Measurements from ENCODE around the gene KCNK4. TPM values are rescaled to one million over a fixed set of nuclear protein-coding genes. Genes with fewer than 3 reads are reported as not detected.
"Not testable (repeated sequence)": the region's sequence is repeated elsewhere in the genome, so short reads cannot be mapped to it uniquely, and the experiment has no call there.

KCNK4 gene
- total RNA-seq, 1 donor from 2014 or later: 0.22 TPM

- H3K27me3 Mint-ChIP-seq (ENCODE audit: low read depth): no peaks in the 10 kb centered on the region
- no peak for TF ChIP-seq CTCF (IDR thresholded peaks at IDR 0.05)
- peaks cover 8% of the 10 kb centered on the region for H3K36me3 Mint-ChIP-seq (ENCODE audit: low read depth)
- H3K27ac Mint-ChIP-seq (ENCODE audit: unreplicated experiment): no peak overlapping the region
- DNase-seq (ENCODE audit: low spot score): peak; percentile 59
- no peak overlapping the region for H3K4me3 Mint-ChIP-seq (ENCODE audit: unreplicated experiment)
- H3K9me3 Mint-ChIP-seq (ENCODE audit: low read depth): peaks cover 3% of the 10 kb centered on the region
- H3K4me1 Mint-ChIP-seq (ENCODE audit: low read depth): peaks cover 20% of the 10 kb centered on the region
Measured at GRCh38 chr11:64322925-64323260, 31.8 kb downstream of the KCNK4 start.

GRCh38 chr11:64323373-64323772 is 32.3 kb downstream of the KCNK4 start:
- Mint-ChIP-seq H3K36me3 (ENCODE audit: low read depth) (peaks cover 8% of the 10 kb centered on the region), H3K27me3 (ENCODE audit: low read depth) (no peaks in the 10 kb centered on the region), H3K27ac (ENCODE audit: unreplicated experiment) (no peak overlapping the region), H3K4me1 (ENCODE audit: low read depth) (peaks cover 20% of the 10 kb centered on the region), H3K9me3 (ENCODE audit: low read depth) (peaks cover 3% of the 10 kb centered on the region), H3K4me3 (ENCODE audit: unreplicated experiment) (no peak overlapping the region)
- no peak for TF ChIP-seq CTCF (IDR thresholded peaks at IDR 0.05)
- peak; percentile 85 for DNase-seq (ENCODE audit: low spot score)

GRCh38 chr11:64323984-64324383 is 32.9 kb downstream of the KCNK4 start:
- not testable (repeated sequence) for H3K4me3 Mint-ChIP-seq (ENCODE audit: unreplicated experiment); H3K27me3 Mint-ChIP-seq (ENCODE audit: low read depth); H3K9me3 Mint-ChIP-seq (ENCODE audit: low read depth); H3K27ac Mint-ChIP-seq (ENCODE audit: unreplicated experiment); H3K36me3 Mint-ChIP-seq (ENCODE audit: low read depth)
- H3K4me1 Mint-ChIP-seq (ENCODE audit: low read depth): peaks cover 20% of the 10 kb centered on the region
- peak; percentile 71 for DNase-seq (ENCODE audit: low spot score)

- DNase-seq (ENCODE audit: low spot score): peak; percentile 44
- TF ChIP-seq CTCF (IDR thresholded peaks at IDR 0.05): no peak
- Mint-ChIP-seq H3K4me1 (ENCODE audit: low read depth) (peaks cover 20% of the 10 kb centered on the region), H3K4me3 (ENCODE audit: unreplicated experiment) (no peak overlapping the region), H3K9me3 (ENCODE audit: low read depth) (peaks cover 3% of the 10 kb centered on the region), H3K27me3 (ENCODE audit: low read depth) (no peaks in the 10 kb centered on the region), H3K27ac (ENCODE audit: unreplicated experiment) (peak overlapping the region; percentile 22), H3K36me3 (ENCODE audit: low read depth) (peaks cover 8% of the 10 kb centered on the region)
Measured at GRCh38 chr11:64324692-64325469, 33.8 kb downstream of the KCNK4 start.

GRCh38 chr11:64327375-64327774 is 36.3 kb downstream of the KCNK4 start:
- H3K36me3 Mint-ChIP-seq (ENCODE audit: low read depth): no peaks in the 10 kb centered on the region
- H3K27me3 Mint-ChIP-seq (ENCODE audit: low read depth): no peaks in the 10 kb centered on the region
- H3K9me3 Mint-ChIP-seq (ENCODE audit: low read depth): peaks cover 3% of the 10 kb centered on the region
- DNase-seq (ENCODE audit: low spot score): no peak
- H3K27ac Mint-ChIP-seq (ENCODE audit: unreplicated experiment): no peak overlapping the region
- no peak overlapping the region for H3K4me3 Mint-ChIP-seq (ENCODE audit: unreplicated experiment)
- TF ChIP-seq CTCF (IDR thresholded peaks at IDR 0.05): no peak
- H3K4me1 Mint-ChIP-seq (ENCODE audit: low read depth): peaks cover 15% of the 10 kb centered on the region

GRCh38 chr11:64327993-64328392 is 36.9 kb downstream of the KCNK4 start:
- no peaks in the 10 kb centered on the region for H3K27me3 Mint-ChIP-seq (ENCODE audit: low read depth)
- no peaks in the 10 kb centered on the region for H3K36me3 Mint-ChIP-seq (ENCODE audit: low read depth)
- H3K9me3 Mint-ChIP-seq (ENCODE audit: low read depth): peaks cover 3% of the 10 kb centered on the region
- TF ChIP-seq CTCF (IDR thresholded peaks at IDR 0.05): no peak
- H3K27ac Mint-ChIP-seq (ENCODE audit: unreplicated experiment): no peak overlapping the region
- no peak overlapping the region for H3K4me3 Mint-ChIP-seq (ENCODE audit: unreplicated experiment)
- H3K4me1 Mint-ChIP-seq (ENCODE audit: low read depth): peaks cover 15% of the 10 kb centered on the region
- no peak for DNase-seq (ENCODE audit: low spot score)

Measured in chondrocyte (in vitro differentiated cells).